H7 (cell line): Measurements from ENCODE around the gene AGR2. TPM values are rescaled to one million over a fixed set of nuclear protein-coding genes. Genes with fewer than 3 reads are reported as not detected.
A peak's percentile ranks its signal among the peaks of the same experiment; 100 is the strongest.

Experiments
- DNase-seq: peaks from one replicate; pipeline ENCODE4 v3.0.0; 2012
- H3K27me3 ChIP-seq: 2 replicates; pipeline ENCODE4 v1.6.0; 2011; ENCODE audit warnings: mild to moderate bottlenecking, low read length; ENCODE audit not compliant: control insufficient read depth, insufficient read depth
- H3K36me3 ChIP-seq: replicated peaks from 2 replicates; pipeline ENCODE4 v1.5.1; 2011; ENCODE audit warnings: low read length; ENCODE audit not compliant: control insufficient read depth, insufficient read depth
- H3K4me3 ChIP-seq: 2 replicates; pipeline ENCODE4 v1.5.1; 2011; ENCODE audit warnings: low read depth, mild to moderate bottlenecking, control low read depth, low read length, moderate library complexity; ENCODE audit not compliant: insufficient read depth
- total RNA-seq: library from RNA; depleted of rRNA; stranded (reverse); fragments of >200 nt; shearing (Covaris generic); gene quantifications from 2 replicates; pipeline ENCODE4 v1.2.3, GENCODE V29; 2014

Gene AGR2
- total RNA-seq, 1 experiment from 2014 or later = not detected

- Histone ChIP-seq H3K4me3 (no peak overlapping the region), H3K36me3 (no peaks in the 10 kb centered on the region), H3K27me3 (no peaks in the 10 kb centered on the region)
- no peak for DNase-seq
Measured at GRCh38 chr7:16801579-16801978, 3.2 kb downstream of the AGR2 start.

GRCh38 chr7:16801111-16801542, 3.7 kb downstream of the AGR2 start:
- Histone ChIP-seq H3K36me3 (no peaks in the 10 kb centered on the region), H3K4me3 (no peak overlapping the region), H3K27me3 (no peaks in the 10 kb centered on the region)
- peak; percentile 24 for DNase-seq

- H3K36me3 ChIP-seq = no peaks in the 10 kb centered on the region
- DNase-seq = no peak
Measured at GRCh38 chr7:16795624-16796023, 9.2 kb downstream of the AGR2 start.

GRCh38 chr7:16794986-16795385, 9.8 kb downstream of the AGR2 start:
- Histone ChIP-seq H3K4me3 (no peak overlapping the region), H3K27me3 (no peaks in the 10 kb centered on the region), H3K36me3 (no peaks in the 10 kb centered on the region)
- no peak for DNase-seq

More at GRCh38 chr7:16795624-16796023, 9.2 kb downstream of the AGR2 start:
- Histone ChIP-seq H3K27me3 (no peaks in the 10 kb centered on the region), H3K4me3 (no peak overlapping the region)

GRCh38 chr7:16791905-16792698, 12.7 kb downstream of the AGR2 start:
- H3K27me3 ChIP-seq = no peaks in the 10 kb centered on the region
- H3K4me3 ChIP-seq = no peak overlapping the region
- no peaks in the 10 kb centered on the region for H3K36me3 ChIP-seq
- no peak for DNase-seq

- no peak for DNase-seq
- H3K4me3 ChIP-seq = no peak overlapping the region
- no peaks in the 10 kb centered on the region for H3K36me3 ChIP-seq
- no peaks in the 10 kb centered on the region for H3K27me3 ChIP-seq
Measured at GRCh38 chr7:16791071-16791470, 13.7 kb downstream of the AGR2 start.

GRCh38 chr7:16787127-16787526, 17.7 kb downstream of the AGR2 start:
- no peaks in the 10 kb centered on the region for H3K36me3 ChIP-seq
- no peak for DNase-seq
- no peaks in the 10 kb centered on the region for H3K27me3 ChIP-seq
- H3K4me3 ChIP-seq = no peak overlapping the region

GRCh38 chr7:16786257-16786656, 18.5 kb downstream of the AGR2 start:
- Histone ChIP-seq H3K4me3 (no peak overlapping the region), H3K36me3 (no peaks in the 10 kb centered on the region), H3K27me3 (no peaks in the 10 kb centered on the region)
- DNase-seq = no peak

GRCh38 chr7:16785846-16786245, 19.0 kb downstream of the AGR2 start:
- H3K4me3 ChIP-seq = no peak overlapping the region
- no peaks in the 10 kb centered on the region for H3K36me3 ChIP-seq
- DNase-seq = no peak
- H3K27me3 ChIP-seq = no peaks in the 10 kb centered on the region

GRCh38 chr7:16785321-16785720, 19.5 kb downstream of the AGR2 start:
- no peaks in the 10 kb centered on the region for H3K27me3 ChIP-seq
- H3K36me3 ChIP-seq = no peaks in the 10 kb centered on the region
- H3K4me3 ChIP-seq = no peak overlapping the region
- DNase-seq = no peak

GRCh38 chr7:16780596-16780995, 24.2 kb downstream of the AGR2 start:
- H3K27me3 ChIP-seq = no peaks in the 10 kb centered on the region
- no peak for DNase-seq
- no peak overlapping the region for H3K4me3 ChIP-seq
- no peaks in the 10 kb centered on the region for H3K36me3 ChIP-seq

GRCh38 chr7:16779051-16779450, 25.7 kb downstream of the AGR2 start:
- no peak overlapping the region for H3K4me3 ChIP-seq
- H3K36me3 ChIP-seq = no peaks in the 10 kb centered on the region
- H3K27me3 ChIP-seq = no peaks in the 10 kb centered on the region
- DNase-seq = no peak

- Histone ChIP-seq H3K27me3 (no peaks in the 10 kb centered on the region), H3K36me3 (no peaks in the 10 kb centered on the region), H3K4me3 (no peak overlapping the region)
- no peak for DNase-seq
Measured at GRCh38 chr7:16778476-16778875, 26.3 kb downstream of the AGR2 start.

- H3K4me3 ChIP-seq = no peak overlapping the region
- no peaks in the 10 kb centered on the region for H3K27me3 ChIP-seq
- no peaks in the 10 kb centered on the region for H3K36me3 ChIP-seq
- DNase-seq = peak; percentile 21
Measured at GRCh38 chr7:16776053-16776452, 28.7 kb downstream of the AGR2 start.

- no peaks in the 10 kb centered on the region for H3K27me3 ChIP-seq
- DNase-seq = no peak
- no peak overlapping the region for H3K4me3 ChIP-seq
- no peaks in the 10 kb centered on the region for H3K36me3 ChIP-seq
Measured at GRCh38 chr7:16774986-16775385, 29.8 kb downstream of the AGR2 start.
